Hepatocyte (in vitro differentiated cells): ENCODE measurements around the gene GKN2. TPM values are rescaled to one million over a fixed set of nuclear protein-coding genes. Genes with fewer than 3 reads are reported as not detected.

Experiments used
- DNase-seq: peaks from one replicate; pipeline ENCODE4 v3.0.0-alpha.2; 2016; ENCODE audit warnings: low spot score
- H2AFZ ChIP-seq: fragments of 200-600 bp; sonication (generic); 2 replicates; pipeline ENCODE4 v1.6.0; 2016; ENCODE audit warnings: antibody characterized with exemption, mild to moderate bottlenecking
- H3K27ac ChIP-seq: fragments of 200-600 bp; sonication (generic); 2 replicates; pipeline ENCODE4 v1.5.1; 2016; ENCODE audit warnings: mild to moderate bottlenecking
- H3K27me3 ChIP-seq: fragments of 200-600 bp; sonication (generic); 2 replicates; pipeline ENCODE4 v1.6.1; 2016
- H3K36me3 ChIP-seq: fragments of 200-600 bp; sonication (generic); replicated peaks from 2 replicates; pipeline ENCODE4 v1.5.1; 2016; ENCODE audit warnings: low read depth; ENCODE audit not compliant: insufficient read depth
- H3K4me1 ChIP-seq: fragments of 200-600 bp; sonication (generic); 2 replicates; pipeline ENCODE4 v1.5.1; 2016; ENCODE audit warnings: mild to moderate bottlenecking, moderate library complexity; ENCODE audit not compliant: insufficient read depth
- H3K4me2 ChIP-seq: fragments of 200-600 bp; sonication (generic); 2 replicates; pipeline ENCODE4 v1.6.0; 2016
- H3K4me3 ChIP-seq: fragments of 200-600 bp; sonication (generic); 2 replicates; pipeline ENCODE4 v1.5.1; 2016; ENCODE audit warnings: mild to moderate bottlenecking
- H3K79me2 ChIP-seq: fragments of 200-600 bp; sonication (generic); 2 replicates; pipeline ENCODE4 v1.6.0; 2017; ENCODE audit warnings: mild to moderate bottlenecking
- H3K9me2 ChIP-seq: fragments of 200-600 bp; sonication (generic); replicated peaks from 2 replicates; pipeline ENCODE4 v1.6.0; 2017; ENCODE audit warnings: mild to moderate bottlenecking; ENCODE audit not compliant: insufficient read depth
- H3K9me3 ChIP-seq: fragments of 200-600 bp; sonication (generic); 2 replicates; pipeline ENCODE4 v1.5.1; 2016; ENCODE audit warnings: low read depth, mild to moderate bottlenecking
- H4K20me1 ChIP-seq: fragments of 200-600 bp; sonication (generic); 2 replicates; pipeline ENCODE4 v1.6.0; 2016; ENCODE audit warnings: mild to moderate bottlenecking; ENCODE audit not compliant: insufficient read depth, poor library complexity, severe bottlenecking
- EZH2 ChIP-seq: fragments of 200-600 bp; sonication (generic); IDR thresholded peaks from 2 replicates; pipeline ENCODE4 v1.6.1; 2016; ENCODE audit warnings: antibody characterized with exemption, mild to moderate bottlenecking, borderline replicate concordance
- EZH2phosphoT487 ChIP-seq: fragments of 200-600 bp; sonication (generic); IDR thresholded peaks from one replicate; pipeline ENCODE4 v1.6.1; 2018; ENCODE audit warnings: antibody characterized with exemption, mild to moderate bottlenecking, low read depth, moderate library complexity; ENCODE audit not compliant: unreplicated experiment, severe bottlenecking
- WGBS: methylation state at CpG from one replicate; pipeline ENCODE4 v1.1.6; 2016; ENCODE audit warnings: low lambda C conversion rate; ENCODE audit errors: missing lambda C conversion rate; 5-methylcytosine and 5-hydroxymethylcytosine counted together
- polyA plus RNA-seq: library from polyadenylated mRNA; unstranded; fragments of >200 nt; fragmentation: Nextera tagmentation; extraction: Ambion mirVana; gene quantifications from 2 replicates; pipeline ENCODE4 v1.2.1, GENCODE V29; 2016
- total RNA-seq: library from RNA; depleted of rRNA; stranded (reverse); fragments of >200 nt; gene quantifications from 2 replicates; pipeline ENCODE4 v1.2.3, GENCODE V29; 2014
- TF ChIP-seq, protein P1 (sequence below): fragments of 200-600 bp; sonication (generic); IDR thresholded peaks from 2 replicates; pipeline ENCODE4 v1.5.1; 2016; ENCODE audit warnings: antibody characterized with exemption, mild to moderate bottlenecking; ENCODE audit not compliant: poor library complexity

Gene GKN2
- total and polyA plus RNA-seq, 2 experiments from 2014 or later, result not detected

DNA sequence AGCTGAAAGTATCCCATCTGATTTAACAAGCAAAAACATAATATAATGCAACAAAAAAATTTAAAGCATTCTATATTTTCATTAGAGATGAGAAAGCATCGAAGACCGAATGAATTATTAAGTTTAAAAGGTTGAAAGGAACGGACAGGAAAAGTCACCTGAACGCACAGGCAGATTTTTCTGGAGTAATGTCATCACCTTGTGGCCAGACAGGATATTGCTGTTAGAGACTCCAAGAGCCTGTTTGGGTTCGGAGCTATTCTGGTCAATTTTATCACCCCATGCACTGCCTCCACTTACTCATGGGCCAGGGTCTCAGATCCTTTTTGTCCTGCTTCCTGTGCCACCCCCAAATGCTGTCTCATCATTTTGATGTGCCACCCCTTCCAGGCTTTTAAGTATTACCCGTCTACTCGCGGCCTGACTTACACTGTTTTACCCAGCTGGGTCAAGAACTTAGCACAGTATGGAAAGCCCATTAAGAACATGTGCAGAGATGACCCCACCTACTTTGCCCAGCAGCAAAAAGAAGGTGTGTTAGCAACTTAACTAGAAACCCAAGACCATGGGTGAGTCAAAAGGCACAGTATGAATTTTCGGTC is 27.3 kb downstream of the GKN2 start:
- H3K9me2 ChIP-seq, result no peaks in the 10 kb centered on the region
- H3K79me2 ChIP-seq, result no peaks in the 10 kb centered on the region
- TF ChIP-seq EZH2phosphoT487, result no peak
- TF ChIP-seq, protein P1, sequence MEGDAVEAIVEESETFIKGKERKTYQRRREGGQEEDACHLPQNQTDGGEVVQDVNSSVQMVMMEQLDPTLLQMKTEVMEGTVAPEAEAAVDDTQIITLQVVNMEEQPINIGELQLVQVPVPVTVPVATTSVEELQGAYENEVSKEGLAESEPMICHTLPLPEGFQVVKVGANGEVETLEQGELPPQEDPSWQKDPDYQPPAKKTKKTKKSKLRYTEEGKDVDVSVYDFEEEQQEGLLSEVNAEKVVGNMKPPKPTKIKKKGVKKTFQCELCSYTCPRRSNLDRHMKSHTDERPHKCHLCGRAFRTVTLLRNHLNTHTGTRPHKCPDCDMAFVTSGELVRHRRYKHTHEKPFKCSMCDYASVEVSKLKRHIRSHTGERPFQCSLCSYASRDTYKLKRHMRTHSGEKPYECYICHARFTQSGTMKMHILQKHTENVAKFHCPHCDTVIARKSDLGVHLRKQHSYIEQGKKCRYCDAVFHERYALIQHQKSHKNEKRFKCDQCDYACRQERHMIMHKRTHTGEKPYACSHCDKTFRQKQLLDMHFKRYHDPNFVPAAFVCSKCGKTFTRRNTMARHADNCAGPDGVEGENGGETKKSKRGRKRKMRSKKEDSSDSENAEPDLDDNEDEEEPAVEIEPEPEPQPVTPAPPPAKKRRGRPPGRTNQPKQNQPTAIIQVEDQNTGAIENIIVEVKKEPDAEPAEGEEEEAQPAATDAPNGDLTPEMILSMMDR, result peak; percentile 77
- no peak for TF ChIP-seq EZH2
- no peak overlapping the region for H3K27ac ChIP-seq
- H3K36me3 ChIP-seq, result no peaks in the 10 kb centered on the region
- no peaks in the 10 kb centered on the region for H3K4me1 ChIP-seq
- WGBS, result 47% methylated on average over 9 of the region's 9 CpGs
- H4K20me1 ChIP-seq, result no peaks in the 10 kb centered on the region
- DNase-seq, result peak; percentile 67
- no peak overlapping the region for H3K4me3 ChIP-seq
- no peak overlapping the region for H3K4me2 ChIP-seq
- no peaks in the 10 kb centered on the region for H3K9me3 ChIP-seq
- H3K27me3 ChIP-seq, result peaks cover 4% of the 10 kb centered on the region
- H2AFZ ChIP-seq, result no peak overlapping the region

DNA sequence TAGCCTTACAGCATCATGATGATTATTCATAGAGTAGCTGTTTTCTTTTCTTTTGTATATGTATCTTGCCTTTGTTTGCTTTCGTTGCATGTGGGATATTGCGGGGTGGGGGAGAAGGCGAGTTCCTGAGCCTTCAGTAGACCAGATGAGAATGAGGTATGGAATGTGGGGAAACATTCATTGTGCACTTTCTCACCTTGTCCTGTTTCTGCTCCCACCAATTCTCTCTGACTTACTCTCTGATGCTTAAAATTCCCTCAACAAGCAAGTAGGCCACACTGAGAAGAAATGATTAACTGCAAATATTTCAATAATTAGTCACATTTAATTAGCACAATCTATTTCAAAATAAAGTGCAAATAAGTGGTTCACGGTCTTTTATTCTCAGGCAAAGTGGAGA is 31.0 kb downstream of the GKN2 start:
- H3K9me2 ChIP-seq, result no peaks in the 10 kb centered on the region
- no peaks in the 10 kb centered on the region for H3K79me2 ChIP-seq
- H3K36me3 ChIP-seq, result no peaks in the 10 kb centered on the region
- peaks cover 4% of the 10 kb centered on the region for H3K27me3 ChIP-seq
- H3K27ac ChIP-seq, result no peak overlapping the region
- no peak overlapping the region for H3K4me2 ChIP-seq
- H2AFZ ChIP-seq, result no peak overlapping the region
- H3K4me3 ChIP-seq, result no peak overlapping the region
- H3K9me3 ChIP-seq, result no peaks in the 10 kb centered on the region
- H4K20me1 ChIP-seq, result no peaks in the 10 kb centered on the region
- H3K4me1 ChIP-seq, result no peaks in the 10 kb centered on the region
- WGBS, result 83% methylated on average over 4 of the region's 4 CpGs
- TF ChIP-seq EZH2 (no peak), EZH2phosphoT487 (no peak)
- TF ChIP-seq, protein P1, result no peak
- no peak for DNase-seq

DNA sequence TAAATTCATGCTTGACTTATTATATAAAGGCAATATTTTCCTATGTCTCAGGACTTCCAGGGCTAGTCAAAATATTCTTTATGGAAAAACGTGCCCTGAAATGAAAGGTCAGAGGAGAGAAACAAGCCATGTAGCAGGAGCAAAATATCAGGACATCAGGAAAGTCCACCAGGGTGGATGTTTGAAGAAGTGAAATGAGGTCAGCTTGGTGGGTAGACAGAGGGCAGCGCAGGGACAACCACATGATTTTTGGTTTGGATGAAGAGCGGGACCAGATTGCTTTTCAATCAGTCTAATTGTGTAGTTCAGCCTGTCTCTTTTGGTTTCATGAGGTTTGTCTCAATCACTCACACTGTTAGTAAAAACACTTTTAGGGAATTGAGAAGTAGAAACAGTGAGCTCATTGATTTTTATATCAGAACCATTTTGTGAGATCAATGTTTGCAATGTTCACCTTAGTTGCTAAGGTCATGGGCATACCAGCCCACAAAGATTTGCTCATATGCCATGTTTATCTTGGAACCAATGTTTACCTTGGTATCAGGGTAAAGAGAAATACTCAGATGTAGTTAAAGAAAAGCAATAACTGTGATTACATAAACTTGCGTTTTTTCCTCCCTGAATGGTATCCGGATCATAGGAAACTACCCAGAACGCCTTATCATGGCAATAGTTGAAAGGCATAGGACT is 32.1 kb downstream of the GKN2 start:
- Histone ChIP-seq H3K9me2 (no peaks in the 10 kb centered on the region), H3K4me3 (no peak overlapping the region), H3K27ac (no peak overlapping the region), H3K79me2 (no peaks in the 10 kb centered on the region), H3K4me2 (no peak overlapping the region), H3K4me1 (no peaks in the 10 kb centered on the region), H2AFZ (no peak overlapping the region), H4K20me1 (no peaks in the 10 kb centered on the region), H3K9me3 (no peaks in the 10 kb centered on the region), H3K27me3 (no peaks in the 10 kb centered on the region), H3K36me3 (no peaks in the 10 kb centered on the region)
- 77% methylated on average over 6 of the region's 6 CpGs for WGBS
- TF ChIP-seq EZH2 (no peak), EZH2phosphoT487 (no peak)
- TF ChIP-seq, protein P1, result no peak
- DNase-seq, result no peak
